ENCODE measurements around the gene ZNF579.

DNA sequence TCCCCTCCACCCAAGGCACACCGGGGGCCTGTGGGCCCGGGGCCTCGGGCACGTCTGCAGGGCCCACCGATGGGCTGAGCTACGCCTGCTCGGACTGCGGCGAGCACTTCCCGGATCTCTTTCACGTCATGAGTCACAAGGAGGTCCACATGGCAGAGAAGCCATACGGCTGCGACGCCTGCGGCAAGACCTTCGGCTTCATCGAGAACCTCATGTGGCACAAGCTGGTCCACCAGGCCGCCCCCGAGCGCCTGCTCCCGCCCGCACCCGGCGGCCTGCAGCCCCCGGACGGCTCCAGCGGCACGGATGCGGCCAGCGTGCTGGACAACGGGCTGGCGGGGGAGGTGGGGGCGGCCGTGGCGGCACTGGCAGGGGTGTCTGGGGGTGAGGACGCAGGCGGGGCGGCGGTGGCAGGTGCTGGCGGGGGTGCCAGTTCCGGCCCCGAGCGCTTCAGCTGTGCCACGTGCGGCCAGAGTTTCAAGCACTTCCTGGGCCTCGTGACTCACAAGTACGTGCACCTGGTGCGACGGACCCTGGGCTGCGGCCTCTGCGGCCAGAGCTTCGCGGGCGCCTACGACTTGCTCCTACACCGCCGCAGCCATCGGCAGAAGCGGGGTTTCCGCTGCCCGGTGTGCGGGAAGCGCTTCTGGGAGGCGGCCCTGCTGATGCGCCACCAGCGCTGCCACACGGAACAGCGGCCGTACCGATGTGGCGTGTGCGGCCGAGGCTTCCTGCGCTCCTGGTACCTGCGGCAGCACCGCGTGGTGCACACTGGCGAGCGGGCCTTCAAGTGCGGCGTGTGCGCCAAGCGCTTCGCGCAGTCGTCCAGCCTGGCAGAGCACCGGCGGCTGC is 35.1 kb upstream of the ZNF579 start:
- TF ChIP-seq, protein P1, sequence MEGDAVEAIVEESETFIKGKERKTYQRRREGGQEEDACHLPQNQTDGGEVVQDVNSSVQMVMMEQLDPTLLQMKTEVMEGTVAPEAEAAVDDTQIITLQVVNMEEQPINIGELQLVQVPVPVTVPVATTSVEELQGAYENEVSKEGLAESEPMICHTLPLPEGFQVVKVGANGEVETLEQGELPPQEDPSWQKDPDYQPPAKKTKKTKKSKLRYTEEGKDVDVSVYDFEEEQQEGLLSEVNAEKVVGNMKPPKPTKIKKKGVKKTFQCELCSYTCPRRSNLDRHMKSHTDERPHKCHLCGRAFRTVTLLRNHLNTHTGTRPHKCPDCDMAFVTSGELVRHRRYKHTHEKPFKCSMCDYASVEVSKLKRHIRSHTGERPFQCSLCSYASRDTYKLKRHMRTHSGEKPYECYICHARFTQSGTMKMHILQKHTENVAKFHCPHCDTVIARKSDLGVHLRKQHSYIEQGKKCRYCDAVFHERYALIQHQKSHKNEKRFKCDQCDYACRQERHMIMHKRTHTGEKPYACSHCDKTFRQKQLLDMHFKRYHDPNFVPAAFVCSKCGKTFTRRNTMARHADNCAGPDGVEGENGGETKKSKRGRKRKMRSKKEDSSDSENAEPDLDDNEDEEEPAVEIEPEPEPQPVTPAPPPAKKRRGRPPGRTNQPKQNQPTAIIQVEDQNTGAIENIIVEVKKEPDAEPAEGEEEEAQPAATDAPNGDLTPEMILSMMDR (IDR thresholded peaks at IDR 0.05; ENCODE audit: low read length) = no peak
- TF ChIP-seq EZH2 (optimal IDR thresholded peaks at IDR 0.05; ENCODE audit: low read depth, low read length) = no peak

Measured in MM.1S (cell line).